HG03457 (cell line): ENCODE measurements around the gene DCST1.

Experiments
- ATAC-seq: cut with Tn5 transposase; IDR thresholded peaks from one replicate; pipeline ENCODE4 v1.9.1; 2021; ENCODE audit warnings: moderate number of reproducible peaks; ENCODE audit not compliant: unreplicated experiment

Gene DCST1

DNA sequence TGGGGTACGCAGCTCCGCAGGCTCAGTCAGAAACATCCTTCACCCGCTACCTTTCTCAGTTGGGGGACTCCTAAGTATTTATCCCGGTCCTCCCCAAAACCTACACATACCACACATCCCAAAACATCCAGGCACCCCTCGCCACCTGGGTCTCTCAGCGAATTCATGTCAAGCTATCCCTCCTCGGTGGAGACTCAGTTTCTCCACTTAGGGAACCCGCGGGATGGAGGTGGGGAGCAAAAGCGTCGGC, 32.3 kb upstream of the DCST1 start:
- ATAC-seq, result no peak

DNA sequence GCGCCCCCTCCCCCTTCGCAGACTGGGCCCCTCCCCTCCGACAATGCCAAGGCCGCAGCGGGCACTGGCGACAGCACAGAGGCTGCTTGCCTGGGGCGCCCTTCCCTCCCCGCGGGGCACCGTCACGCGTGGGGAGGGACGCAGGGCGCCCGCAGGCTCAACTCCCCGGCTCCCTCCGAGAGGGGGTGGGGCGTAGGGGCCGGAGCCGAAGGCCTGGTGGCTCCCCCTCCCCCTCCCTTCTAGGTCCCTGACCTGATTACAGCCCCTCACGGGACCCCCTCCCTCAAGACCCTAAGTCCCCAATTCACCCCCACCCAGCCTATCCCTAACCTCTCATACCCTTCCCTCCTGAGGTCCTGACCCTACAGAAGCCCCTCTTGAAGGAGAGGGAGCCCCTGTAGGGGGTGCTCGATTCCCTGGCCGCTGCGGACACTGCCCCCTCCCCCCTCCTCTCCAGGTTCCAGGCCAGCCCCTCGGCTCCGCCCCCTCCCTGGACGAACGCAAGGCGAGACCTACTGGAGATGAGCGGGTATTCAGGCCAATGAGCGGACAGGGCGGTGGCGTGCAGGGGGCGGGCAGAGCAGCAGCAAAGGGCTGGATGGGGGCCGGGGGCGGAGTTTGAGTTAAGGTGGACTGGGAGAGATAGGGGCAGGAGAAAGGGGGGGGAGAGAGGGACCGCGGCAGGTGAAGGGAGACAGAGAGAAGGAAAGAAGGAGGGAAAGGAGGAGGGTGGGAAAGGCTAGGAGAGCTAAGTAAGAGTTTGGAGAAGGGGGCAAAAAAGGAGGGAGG, 31.8 kb upstream of the DCST1 start:
- peak; percentile 42 for ATAC-seq

DNA sequence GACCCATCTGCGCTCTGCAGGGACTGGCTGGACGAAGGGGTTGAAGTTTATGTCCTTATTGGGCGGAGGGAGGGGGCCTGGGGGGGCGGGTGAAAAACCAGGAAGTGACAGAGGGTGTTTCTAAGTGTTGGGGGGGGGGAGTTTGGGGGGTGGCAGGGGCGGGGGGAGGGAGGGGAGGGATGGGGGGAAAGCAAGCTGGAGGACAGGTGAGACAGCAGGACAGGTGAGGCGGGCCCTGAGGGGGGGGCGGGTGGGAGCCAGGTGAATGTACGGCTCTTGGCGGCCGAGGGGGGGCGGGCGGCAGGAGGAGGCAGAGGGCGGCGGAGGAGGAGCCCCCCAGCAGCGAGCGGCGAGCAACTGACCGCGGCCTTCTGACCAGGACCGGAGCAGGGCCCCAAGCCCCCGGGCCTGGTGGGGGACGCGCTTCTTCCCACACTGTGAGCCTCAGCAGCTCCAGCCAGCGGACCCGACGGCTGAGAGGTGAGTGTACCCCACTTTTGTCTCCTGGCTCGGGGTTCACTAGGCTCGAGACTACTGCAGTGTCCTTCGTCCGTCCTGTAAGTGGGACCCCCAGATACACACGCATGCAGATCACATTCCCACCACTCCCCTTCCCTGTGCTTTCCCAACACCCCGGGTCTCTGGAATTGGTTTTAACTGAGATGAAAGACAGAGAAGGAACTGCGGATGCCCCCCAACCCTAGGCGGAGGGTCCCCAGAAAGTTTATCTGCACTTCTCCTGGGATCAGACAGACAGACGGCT, 31.0 kb upstream of the DCST1 start, which contains the start of gene ZBTB7B:
ZBTB7B (plus strand) TSS at position 339 of the 763 bp plus-strand sequence. CDS start 11,859 bp downstream, outside the sequence.
- ATAC-seq, result no peak

DNA sequence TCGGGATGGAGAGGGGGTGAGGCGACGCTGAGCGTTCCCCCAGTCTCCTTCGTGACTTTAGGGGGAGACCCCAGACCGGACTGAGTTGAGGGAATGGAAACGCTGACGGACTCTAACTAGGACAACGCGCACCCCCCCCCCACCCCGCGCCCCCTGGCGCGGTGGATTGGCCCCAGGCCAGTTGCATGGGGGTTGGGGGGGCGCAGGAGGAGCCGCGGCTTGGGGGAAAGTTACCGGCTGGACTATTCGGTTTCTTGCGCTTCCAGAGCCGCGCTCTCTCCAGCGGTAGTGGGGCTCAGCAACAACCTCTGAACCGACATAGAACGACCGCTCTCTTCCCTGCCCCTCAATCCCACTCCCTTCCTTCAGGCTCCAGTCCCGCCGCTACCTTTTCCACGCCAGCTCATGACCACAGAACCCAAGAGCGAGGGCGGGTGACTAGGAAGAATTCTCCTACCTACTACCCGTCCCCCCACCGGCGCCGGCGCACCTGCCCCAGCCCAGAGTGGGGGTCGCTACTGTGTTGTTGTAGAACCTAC, 30.3 kb upstream of the DCST1 start:
- no peak for ATAC-seq

DNA sequence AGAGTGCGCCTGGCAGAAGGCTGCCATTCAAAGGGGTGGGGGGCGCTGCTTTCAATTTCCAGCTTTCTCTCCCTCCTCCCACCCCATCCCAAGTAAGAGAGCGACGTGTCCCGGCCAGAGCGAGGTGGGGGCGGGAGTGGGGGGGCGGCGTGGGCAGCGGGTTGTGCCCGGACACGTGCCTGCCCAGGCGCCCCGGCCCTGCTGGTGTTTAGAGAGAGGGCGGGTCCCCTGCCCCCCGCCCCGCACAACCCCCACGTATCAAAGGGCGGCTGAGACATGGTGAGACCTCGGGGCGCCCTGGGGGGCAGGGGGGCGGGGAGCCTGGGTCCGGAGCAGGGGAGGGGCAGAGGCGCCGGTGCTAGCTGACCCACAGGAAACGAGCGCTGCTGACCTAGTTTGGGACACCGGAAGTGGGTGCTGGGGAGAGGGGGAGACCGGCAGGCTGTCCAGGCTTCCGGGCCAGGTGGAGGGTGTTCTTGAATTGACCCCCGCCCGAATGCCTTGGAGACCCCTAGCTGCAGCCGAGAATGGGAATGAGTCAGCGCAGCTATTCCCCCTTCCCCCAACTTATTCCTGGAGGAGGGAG, 29.8 kb upstream of the DCST1 start:
- ATAC-seq, result no peak

DNA sequence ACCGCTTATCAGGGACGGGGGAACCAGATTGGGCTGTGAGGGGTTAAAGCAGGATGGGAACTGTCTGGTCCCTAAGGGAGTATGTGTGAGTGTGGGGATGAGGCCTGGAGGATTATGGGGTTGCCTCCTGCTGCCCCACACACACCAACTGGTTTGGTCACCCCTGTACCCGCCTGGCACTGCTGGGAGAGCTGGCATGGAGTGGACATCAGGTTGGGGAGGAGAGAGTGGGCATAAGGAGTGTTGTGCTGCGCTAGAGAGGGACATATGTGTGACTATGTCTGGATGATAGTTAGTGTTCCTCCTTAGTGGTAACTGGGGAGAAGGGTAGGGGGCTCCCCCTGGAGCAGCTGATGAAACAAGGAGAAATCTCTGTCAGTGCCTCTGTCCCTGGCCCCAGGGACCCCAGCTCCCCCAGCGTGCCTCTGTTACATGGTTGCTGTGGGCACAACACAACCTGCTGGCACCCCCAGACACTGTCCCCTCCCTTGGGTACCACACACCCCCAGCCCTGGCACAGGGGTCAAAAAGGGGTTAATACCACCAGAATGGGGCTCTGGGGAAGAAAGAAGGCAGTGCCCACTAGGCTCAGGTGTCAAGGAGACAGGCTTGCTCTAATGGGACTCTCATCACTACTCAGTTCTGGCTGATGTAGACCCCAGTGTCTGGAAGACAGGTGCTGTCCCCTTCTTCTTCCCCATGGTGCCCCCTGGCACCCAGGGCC, 29.1 kb upstream of the DCST1 start:
- ATAC-seq, result no peak

DNA sequence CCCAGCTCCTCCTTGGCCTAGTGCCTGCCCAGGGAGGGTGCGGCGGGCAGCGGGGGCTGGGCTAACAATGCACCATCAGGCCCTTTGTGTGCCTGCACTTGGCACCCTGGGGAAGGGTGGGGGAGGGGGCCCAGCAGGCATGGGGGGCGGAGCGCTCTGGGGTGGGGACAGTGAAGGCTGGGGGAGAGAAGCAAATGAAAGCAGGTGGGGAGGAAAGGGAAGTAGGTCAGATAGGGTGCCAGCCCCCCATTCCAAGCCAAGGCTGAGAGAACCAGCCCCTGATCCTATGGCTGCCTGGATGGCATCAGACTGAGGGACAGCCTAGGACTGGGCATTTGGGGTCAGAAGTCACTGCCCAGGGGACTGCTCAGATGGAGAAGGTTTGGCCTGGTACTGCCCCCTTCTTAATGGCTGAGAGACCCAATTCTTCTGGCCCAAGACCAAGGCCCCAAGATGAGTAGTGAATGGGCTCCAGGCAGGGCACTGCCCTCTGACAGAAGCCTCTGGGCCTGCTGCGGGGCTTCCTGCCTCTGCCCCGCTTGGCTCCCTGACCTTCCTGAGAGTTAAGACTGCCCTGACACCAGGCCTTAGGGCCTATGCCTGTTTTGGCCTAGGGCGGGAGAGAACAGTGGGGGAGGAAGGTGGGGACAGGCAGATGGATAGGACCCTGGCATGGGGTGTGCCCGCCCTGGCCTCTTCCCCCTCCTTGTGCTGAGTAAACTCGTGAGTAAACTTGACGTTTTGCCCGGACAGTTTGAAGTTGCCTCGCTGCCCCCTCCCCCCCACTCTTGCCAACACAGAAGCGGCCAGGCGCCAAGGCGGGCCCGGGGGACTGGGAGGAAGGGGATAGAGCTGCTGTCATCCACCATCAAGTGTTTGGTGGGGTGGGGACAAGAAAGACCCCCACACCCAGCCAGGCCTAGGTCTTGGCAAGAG, 28.3 kb upstream of the DCST1 start:
- ATAC-seq, result no peak

DNA sequence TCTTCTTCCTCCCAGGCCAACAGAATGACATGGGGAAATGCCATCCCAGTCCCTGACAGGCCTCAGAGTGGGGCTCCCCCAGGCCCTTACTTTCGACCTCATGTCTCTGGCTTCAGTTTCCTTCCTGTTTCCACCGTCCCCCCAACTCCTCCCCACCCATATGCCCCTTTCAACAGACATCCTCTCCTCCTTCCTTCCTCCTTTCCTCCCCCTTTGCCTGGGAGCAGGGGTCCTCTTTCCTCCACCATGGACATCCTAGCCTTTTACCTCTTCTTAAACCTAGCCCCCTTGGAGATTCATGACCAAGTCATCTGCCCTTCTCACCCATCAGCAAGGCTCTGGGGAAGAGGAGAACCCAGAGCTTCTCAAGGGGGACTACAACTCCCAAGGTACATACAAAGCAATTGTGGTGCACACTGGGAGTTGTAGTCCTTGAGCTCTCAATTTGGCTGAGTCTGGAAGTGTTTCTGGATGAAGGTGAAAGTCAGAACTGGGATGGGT, 27.0 kb upstream of the DCST1 start:
- ATAC-seq, result no peak

DNA sequence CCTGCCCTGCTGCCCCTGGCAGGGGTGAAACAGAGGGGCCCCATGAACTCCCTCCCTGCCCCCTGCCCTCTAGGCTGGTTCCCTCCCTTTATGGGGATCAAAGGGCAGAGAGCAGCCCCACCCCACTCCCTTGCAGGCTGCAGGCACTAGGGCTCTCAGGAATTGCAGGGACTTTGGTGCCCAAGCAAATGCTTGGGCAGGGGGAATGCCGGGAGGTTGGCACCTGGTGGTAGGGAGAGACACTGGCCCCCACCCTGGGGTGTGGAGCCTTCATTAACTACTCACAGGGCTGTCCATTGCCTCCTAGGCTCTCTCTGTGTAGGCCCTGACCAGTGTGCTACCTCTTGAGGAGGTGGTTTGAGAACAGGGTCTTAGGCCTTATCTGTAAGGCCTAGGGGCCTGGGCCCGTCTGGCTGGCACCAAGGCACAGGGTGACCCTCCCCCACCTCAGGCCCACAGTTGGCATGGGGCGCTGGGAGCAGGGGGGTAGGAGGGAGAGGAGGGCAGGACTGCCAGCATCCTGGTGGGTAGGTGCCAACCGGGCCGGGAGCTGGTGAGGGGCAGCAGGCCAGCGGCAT, 26.3 kb upstream of the DCST1 start:
- ATAC-seq, result no peak

DNA sequence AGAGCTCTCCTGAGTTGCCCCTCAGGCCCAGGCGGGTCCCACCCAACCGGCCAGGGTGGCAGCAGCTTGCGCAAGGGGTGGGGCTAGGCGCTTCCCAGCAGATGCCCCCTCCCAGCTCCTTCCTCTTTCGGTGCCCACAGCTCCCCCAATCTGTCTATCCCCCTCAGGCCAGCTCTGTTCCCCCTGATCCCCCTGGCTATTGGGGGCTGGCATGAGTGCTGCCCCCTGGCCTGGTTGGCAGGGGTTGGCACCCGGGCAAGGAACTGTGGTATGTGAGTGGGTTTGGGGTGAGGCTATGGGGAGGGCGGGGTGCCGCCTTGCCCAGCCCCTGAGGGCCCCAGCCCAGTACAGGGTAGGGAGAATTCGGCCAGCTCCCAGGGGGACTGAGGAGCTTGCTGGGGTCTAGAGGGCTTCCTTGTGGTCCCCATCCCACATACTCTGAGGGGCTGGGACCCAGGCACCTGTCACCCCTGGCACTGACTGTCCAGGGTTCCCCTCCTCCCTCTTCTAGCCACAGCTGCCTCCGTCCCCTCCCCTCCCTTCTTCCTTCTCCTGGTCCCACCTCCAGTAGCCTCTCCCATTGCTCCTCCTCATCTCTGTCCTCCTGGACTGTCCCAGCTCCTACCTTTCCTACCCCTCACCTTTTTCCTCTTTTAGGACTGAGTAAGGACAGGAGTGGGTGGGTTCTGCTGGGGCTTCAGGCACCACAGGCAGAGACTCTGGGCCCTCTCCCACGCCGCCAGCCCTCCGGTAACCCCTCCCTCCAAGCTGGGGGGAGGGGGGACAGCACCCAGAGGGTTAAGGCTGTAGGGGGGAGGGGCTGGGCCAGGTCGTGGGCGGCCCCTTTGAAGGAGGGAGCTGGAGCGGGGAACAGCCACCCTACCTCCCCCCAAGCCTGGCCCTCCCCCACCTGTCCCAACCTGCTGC, 25.3 kb upstream of the DCST1 start:
- no peak for ATAC-seq

DNA sequence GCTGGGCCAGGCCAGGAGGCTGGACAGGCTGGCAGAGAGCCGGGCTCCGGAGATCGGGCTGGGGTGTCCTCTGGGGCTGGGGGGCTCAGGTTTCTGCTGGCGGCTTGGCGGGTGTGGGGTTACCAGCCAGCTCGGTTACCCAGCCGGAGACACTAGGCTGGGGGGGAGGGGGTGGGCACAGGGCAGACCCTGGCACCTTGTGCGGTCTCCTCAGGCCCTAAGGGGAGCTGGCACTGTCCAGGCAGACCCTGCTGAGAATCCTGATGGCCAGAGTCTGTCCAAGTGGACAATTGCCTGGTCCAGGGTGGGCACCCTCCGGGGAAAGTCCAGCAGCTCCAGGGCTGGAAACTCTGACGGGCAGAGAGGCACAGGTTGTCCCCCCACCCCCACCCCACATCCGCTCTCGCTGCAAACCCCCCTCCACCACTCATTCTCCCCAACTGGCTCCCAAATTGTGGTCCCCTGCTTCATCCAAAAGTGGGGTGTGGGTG, 24.4 kb upstream of the DCST1 start:
- no peak for ATAC-seq

DNA sequence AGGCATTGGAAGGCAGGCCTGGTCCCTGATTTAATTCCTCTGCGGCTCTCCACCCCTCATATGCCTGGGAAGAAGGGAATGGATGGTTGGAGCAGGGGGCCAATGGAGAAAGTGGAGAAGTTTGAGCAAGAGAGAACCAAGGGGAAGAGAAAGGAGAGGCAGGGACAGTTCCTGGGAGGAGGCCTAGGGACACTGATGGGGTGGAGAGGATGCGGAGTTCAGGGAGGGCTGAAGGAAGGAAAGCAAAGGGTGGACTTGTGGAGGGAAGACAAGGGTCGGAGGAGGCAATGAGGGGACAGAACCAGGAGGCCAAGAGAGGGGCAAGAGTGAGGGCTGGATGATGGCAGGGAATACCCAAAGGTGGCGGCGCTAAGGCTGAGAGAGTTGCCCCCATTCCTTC, 23.9 kb upstream of the DCST1 start:
- ATAC-seq, result no peak

DNA sequence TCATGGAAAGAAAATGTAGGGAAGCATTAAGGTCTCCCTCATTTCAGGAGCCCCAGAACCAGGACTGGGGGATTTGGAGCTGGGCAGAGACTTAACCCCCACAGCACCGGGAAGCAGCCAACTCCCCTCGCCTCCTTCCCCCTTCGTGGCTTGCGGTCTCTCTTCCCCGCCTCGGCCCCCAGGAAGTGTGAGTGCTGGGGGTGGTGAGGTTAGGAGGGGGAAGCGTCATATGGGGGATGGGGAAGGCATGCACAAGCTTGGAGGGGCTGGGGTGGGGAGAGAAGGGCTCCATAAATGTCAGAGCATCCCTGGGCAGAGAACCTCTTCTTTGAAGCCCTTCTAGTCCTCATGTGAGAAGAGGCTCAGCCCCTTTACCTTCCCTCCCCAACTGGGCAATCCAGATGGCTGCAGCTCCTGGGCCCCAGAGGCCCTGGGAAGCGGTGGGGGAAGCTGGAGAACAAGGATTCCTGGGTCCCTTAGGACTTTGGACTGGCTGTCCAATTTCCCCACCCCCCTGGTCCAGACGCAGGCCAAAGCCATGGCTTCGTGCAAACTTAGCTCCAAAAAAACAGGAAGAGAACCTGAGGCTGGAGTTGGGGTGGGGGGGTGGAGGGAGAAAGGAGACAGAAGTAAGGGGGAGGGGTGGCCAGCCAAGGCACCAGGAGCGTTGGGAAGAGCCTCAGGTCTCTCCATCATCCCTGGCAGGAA, 23.3 kb upstream of the DCST1 start:
- ATAC-seq, result no peak

DNA sequence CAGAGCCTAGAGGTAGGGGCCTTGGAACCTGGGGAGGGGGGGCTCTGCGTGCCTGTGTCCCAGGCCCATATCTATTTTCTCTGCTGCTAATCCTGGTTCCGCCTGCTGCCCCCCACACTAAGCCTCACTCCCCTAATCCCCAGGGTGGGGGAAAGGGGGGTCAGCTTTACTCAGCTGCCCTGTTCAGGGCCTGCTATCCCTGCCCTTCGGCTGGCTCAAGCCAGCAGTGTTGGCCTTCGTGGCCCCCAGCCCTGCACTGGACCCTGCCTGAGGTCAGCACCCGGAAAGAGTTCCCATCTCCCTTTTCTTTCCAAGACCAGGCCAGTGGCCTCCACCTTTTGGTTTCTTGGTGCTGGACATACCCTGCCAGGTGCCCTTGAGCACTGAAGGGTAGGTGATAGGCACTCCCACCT, 22.6 kb upstream of the DCST1 start:
- ATAC-seq, result no peak

DNA sequence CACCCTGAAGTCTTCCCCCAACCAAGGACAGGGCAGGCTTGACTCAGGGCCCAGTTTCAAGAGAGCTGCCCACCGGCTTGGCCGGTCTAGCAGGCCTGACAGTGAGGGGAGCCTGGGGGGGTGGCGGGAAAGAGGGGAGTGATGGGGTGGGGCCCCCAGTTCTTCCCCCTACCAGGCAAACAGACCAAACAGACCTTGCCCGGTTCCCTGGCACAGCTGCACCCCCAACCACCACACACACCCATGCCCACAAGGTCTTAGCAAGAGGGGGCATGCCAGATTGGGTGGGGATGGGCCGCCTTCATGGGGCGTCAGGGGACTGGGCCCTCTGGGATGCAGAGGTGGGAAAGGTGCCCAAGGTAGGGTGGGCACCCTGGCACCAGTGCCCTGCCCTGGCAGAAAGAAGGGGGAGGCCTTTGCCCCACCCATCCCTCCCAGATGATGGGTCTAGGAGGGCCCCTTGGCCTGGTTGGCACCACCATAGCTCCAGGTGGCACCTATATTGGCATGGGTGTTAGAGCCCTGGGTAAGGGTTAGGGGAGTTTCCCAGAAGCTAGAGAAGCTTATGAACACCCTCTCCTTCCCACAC, 22.1 kb upstream of the DCST1 start:
- no peak for ATAC-seq

DNA sequence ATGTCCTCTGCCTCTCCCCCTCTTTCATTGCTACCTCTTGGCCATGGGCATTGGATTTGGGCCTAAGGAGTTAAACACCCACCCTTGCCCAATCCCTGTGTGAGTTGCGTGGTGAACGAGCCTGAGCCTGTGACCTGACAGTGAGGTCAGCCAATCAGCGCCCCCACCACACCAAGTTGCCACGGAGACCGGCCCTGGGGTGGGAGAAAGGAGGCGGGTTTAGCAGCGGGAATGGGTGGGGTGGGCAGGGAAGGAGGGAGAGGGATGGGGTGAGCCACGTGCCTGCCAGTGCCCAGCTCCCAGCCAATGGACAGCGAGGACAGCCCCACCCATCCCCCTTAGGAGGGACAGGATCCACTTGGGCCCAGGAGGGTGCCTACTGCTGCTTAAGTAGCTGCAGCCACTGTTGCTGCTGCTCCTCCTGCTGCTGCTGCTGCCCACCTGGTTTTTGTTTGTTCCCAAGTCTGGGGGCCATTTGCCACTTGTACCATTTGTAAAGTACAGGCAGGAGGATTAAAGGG, 21.5 kb upstream of the DCST1 start:
- no peak for ATAC-seq
